ENCODE measurements around the gene RREB1.

- TF ChIP-seq CTCF (IDR thresholded peaks at IDR 0.05) (no peak), POLR2A (IDR thresholded peaks at IDR 0.05) (no peak), EP300 (IDR thresholded peaks at IDR 0.05) (no peak), POLR2AphosphoS5 (IDR thresholded peaks at IDR 0.05) (no peak)
Observed at GRCh38 chr6:7204726-7205125, 97.0 kb downstream of the RREB1 start.

All from upper lobe of left lung (tissue), 4 donors.